SHP77 treated with DMSO at 0.1 percent for 48 hours (cell line): ENCODE data around the gene PARD3B.
A peak's percentile ranks its signal among the peaks of the same experiment; 100 is the strongest.

ENCODE experiments used
- DNase-seq: peaks from one replicate; lab custom pipeline; 2025; lab: John Stamatoyannopoulos, UW

PARD3B gene

GRCh38 chr2:205564346-205565141, 1019.3 kb downstream of the PARD3B start:
- no peak for DNase-seq

GRCh38 chr2:205565142-205565522, 1019.9 kb downstream of the PARD3B start:
- DNase-seq: no peak

- no peak for DNase-seq
Measured at GRCh38 chr2:205566606-205567168, 1021.4 kb downstream of the PARD3B start.

DNA sequence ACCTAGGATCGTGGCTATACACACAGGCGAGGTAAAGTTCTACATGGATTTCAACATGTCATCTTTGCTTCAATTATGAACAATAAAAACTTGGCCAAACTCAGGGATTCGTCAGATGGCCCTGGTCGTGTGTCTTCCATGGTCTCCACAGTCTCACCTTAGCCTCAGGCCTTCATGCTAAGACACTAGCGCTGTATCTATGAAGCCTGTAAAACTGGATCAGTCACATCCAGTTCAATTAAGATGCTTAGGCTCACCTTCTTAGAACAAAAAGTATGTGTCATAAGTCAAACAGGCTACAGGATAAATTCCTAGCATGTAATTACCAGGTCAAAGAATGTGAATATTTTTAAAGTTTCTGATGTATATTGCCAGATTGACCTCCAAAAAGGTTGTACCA, 1023.3 kb downstream of the PARD3B start:
- DNase-seq: no peak

- no peak for DNase-seq
Measured at GRCh38 chr2:205570648-205571047, 1025.4 kb downstream of the PARD3B start.

- DNase-seq: no peak
Measured at GRCh38 chr2:205571360-205571959, 1026.2 kb downstream of the PARD3B start.

DNA sequence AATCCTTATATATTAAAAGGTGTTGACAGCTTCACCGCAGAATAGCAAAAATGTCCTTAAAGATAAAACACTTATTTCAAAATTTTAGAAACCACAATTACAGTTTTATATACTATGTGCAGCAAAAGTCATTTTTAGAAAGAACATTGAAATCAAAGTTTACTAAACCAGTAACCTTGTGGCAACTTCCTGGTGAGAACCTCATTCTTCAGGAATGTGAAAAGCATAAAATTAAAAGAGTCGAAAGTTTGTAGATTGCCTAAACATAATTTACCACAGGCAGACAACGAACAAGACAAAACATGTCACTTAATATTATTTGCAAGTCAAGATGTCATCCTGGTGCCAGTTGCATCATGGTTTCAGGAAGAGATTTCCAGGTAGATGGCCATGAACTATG, 1028.7 kb downstream of the PARD3B start:
- no peak for DNase-seq

DNA sequence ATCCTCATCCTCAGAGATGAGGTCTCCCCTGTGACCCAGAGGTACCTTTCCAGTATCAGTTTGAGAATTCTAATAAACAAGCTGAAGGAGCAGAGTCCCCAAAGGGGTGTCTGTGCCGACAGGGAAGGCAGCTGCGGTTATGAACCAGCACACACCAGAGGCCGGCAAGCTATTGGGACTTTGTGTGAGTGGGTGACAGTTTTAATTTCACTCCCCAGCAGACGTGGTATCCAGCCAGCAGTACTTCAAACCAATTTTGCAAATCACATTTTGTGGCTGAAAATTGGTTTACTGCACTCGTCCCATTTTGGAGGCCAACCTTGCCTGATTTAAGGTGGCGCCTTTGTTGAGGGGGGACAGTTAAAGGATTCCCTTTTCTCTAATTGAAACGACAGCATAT, 1034.1 kb downstream of the PARD3B start:
- DNase-seq: no peak

DNA sequence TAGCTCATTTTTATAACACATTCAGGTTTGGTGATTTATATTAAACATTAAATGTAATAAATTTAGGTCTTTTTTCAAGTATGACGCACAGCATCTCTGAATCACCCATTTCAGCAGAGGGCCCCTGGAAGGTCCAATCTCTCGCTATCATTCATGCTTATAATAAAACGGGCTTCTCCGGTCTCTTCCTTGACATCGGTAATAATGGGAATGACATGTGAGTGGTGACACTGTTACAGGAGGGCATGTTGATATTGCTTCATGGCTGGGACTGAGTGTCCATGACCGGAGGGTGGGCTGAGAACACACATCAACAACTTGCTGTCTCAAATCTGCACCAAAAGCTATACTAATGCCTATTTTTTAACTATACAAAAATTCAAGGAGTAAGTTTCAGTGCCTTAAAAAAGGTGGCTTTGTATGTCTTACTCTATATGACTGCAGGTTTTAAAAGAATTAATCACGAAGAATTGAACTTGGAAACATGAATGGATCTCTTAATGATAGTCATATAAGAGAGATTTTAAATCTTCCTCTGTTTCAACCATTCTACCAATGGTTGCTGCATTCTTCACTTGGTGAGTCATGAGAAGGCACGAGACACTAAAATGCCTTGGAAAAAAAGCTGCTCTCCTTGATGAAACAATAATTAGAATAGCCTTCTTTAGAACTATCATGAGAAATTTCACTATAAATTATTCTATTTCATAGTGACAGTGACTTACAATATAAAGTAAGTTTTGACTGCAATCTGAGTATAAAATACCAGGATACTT, 1035.1 kb downstream of the PARD3B start:
- no peak for DNase-seq

- no peak for DNase-seq
Measured at GRCh38 chr2:205582366-205582765, 1037.1 kb downstream of the PARD3B start.

- DNase-seq: peak; percentile 85
Measured at GRCh38 chr2:205585449-205586383, 1040.4 kb downstream of the PARD3B start.

DNA sequence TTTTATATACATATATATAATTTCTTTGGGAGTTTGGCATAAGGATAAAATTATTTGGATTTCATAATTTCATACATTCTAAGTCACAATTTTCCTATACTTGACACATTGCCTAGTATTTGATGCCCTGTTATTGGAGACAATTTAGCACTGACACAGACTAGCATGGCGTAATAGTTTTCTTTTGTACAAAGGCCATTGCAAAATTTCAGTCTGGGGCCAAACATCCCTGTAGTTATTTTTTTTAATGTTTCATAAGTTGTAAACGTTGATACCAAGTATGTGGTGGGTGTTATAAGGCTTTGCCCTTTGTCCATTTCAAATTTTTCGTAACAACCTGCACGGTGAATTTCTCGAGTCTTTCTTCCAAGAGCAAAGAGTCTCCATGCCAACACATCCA, 1041.4 kb downstream of the PARD3B start:
- no peak for DNase-seq

DNA sequence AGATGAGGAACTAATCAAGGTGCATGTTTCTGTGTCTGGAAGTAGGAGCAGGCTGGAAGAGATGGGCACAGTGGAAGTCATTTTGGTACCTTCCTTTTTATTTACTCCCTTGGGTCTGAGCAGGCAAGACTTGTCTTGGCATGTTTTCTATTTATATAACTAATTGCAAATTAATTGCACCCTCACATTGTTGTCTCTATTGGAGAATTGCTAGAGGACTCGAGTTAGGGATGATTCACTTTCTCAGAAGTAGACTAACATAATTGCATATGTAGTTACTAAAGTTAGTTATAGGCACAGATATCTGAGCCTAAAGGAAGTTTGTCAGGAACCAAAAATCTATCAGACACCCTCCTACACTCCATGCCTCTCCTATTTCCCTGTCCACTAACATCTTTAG, 1044.2 kb downstream of the PARD3B start:
- no peak for DNase-seq

DNA sequence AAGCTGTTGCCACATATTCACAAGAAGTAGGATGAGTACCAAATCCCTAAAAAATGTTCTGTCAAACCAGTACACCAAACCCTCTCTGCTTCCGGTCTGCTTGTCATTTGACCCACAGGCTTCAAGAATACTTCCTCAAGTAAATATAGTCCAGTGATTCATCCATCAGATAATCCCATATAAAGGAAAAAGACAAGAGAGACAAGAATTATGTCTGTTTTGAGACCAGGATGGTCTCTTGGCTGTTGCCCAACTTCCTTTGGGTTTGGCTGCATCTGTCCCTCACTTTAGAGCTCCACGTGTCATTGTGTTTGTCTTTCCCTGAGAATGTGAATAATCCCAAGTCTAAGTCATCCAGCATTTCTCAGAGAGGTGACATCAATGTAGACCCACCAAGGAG, 1045.5 kb downstream of the PARD3B start:
- no peak for DNase-seq

DNA sequence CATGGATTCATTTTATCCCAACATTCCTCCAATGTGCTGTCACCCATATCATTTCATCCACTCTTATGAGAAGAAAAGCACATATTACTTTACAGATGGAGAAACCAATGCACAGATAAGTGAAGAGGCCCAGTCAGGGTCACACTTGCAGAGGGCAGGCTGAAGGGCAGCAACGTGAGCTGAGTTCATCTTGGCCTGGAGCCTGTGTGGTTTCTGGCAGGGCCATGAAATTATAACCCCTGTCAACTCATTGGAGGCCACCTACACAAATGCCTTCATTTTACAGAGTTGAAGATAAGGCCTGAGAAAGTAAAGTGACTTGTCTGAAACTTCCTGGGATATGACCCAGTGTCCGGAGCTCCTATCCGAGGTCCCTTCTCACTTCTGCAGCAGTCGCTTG, 1048.6 kb downstream of the PARD3B start:
- no peak for DNase-seq

- DNase-seq: no peak
Measured at GRCh38 chr2:205596581-205596980, 1051.3 kb downstream of the PARD3B start.

GRCh38 chr2:205605638-205606304, 1060.5 kb downstream of the PARD3B start:
- DNase-seq: no peak

DNA sequence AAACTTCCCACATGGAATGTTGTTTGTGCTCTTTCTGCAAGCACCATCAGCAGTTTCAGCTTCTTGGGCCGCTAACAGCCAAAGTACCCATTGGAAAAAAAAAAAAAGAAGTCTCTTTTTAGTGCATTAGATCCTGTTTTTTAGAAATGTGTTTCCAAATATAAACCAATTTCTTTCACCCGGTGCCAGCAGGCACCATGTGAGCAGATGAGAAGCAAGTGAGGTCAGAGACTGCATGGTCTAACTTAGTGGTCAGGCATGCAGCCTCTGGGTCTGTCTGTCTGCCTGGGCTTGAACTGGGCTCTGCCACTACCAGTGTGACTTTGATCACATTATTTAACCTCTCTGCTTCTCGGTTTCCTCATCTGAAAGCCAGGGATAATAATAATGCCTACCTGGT, 1061.9 kb downstream of the PARD3B start:
- no peak for DNase-seq

DNA sequence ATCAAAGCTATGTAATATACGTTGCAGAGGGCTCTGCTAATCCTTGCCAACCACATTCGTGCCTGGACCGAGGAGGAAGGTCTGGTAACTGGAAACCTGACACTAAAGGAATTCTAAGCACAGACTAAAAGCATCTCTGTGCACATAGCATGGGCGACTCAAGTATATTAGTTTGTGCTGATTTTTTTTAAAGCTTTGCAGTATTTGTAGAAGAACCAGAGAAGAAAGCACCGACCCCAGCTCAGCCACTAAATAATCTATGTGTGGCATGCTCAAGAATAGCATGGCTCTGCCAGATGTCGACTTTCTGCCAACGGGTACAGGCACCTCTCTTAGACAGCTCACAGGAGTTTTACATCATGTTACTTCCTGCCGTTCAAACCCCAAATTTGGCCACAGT, 1063.8 kb downstream of the PARD3B start:
- DNase-seq: no peak

- no peak for DNase-seq
Measured at GRCh38 chr2:205610437-205610836, 1065.2 kb downstream of the PARD3B start.

- no peak for DNase-seq
Measured at GRCh38 chr2:205612636-205613035, 1067.4 kb downstream of the PARD3B start.
